Lung (tissue), 12 donors: ENCODE measurements around the gene TPX2. TPM values are rescaled to one million over a fixed set of nuclear protein-coding genes. Genes with fewer than 3 reads are reported as not detected.

Experiments
- ATAC-seq: fragments of 200-7000 bp; cut with Tn5 transposase; one replicate; pipeline ENCODE4 v1.9.1; 2020; ENCODE audit warnings: moderate number of reproducible peaks; ENCODE audit not compliant: insufficient read depth, low FRiP score
- DNase-seq, 3 donors: peaks; one replicate each; pipeline ENCODE4 v3.0.0-alpha.2; 2013 to 2017
- H3K27ac ChIP-seq, 2 donors: one replicate each; pipeline ENCODE4 v1.5.1; 2013; ENCODE audit warnings: mild to moderate bottlenecking in 2 of 2, moderate library complexity in 2 of 2, control low read depth in 1 of 2, inconsistent platforms in 1 of 2, low read depth in 1 of 2, low read length in 1 of 2
- H3K27me3 ChIP-seq, 3 donors: one replicate each; pipeline ENCODE4 v1.5.1; 2013; ENCODE audit warnings: low read length in 2 of 3; ENCODE audit not compliant: control insufficient read depth in 3 of 3, insufficient read depth in 3 of 3
- H3K36me3 ChIP-seq, 4 donors: one replicate each; pipeline ENCODE4 v1.5.1; 2013; ENCODE audit warnings: low read length in 4 of 4, mild to moderate bottlenecking in 1 of 4, moderate library complexity in 1 of 4; ENCODE audit not compliant: control insufficient read depth in 4 of 4, insufficient read depth in 4 of 4
- H3K4me1 ChIP-seq, 5 donors: one replicate each; pipeline ENCODE4 v1.5.1; 2013; ENCODE audit warnings: low read length in 5 of 5, mild to moderate bottlenecking in 2 of 5, moderate library complexity in 1 of 5; ENCODE audit not compliant: control insufficient read depth in 5 of 5, insufficient read depth in 5 of 5
- H3K4me3 ChIP-seq: one replicate; pipeline ENCODE4 v1.5.1; 2013; ENCODE audit warnings: mild to moderate bottlenecking, control low read depth, moderate library complexity
- H3K9ac ChIP-seq, 2 donors: one replicate each; pipeline ENCODE4 v1.5.1; 2013; ENCODE audit warnings: low read length in 2 of 2, control low read depth in 1 of 2; ENCODE audit not compliant: insufficient read depth in 1 of 2
- H3K9me3 ChIP-seq, 4 donors: one replicate each; pipeline ENCODE4 v1.5.1; 2013; ENCODE audit warnings: low read length in 3 of 4, mild to moderate bottlenecking in 1 of 4, moderate library complexity in 1 of 4; ENCODE audit not compliant: control insufficient read depth in 4 of 4, insufficient read depth in 3 of 4
- WGBS, 2 donors: extraction: QIAGEN DNeasy Blood & Tissue Kit; methylation state at CpG; one replicate each; pipeline ENCODE4 v1.1.7; 2013; 5-methylcytosine and 5-hydroxymethylcytosine counted together
- polyA plus RNA-seq, 2 donors: library from polyadenylated mRNA; stranded (reverse); fragments of 200-250 nt; gene quantifications; one replicate each; pipeline ENCODE4 v1.2.1, GENCODE V29; 2013
- total RNA-seq, 2 donors: library from RNA; depleted of rRNA in 1 of 2; stranded (reverse); fragments of >200 nt in 1 of 2; gene quantifications; one replicate each; pipeline ENCODE4 v1.2.1, GENCODE V29; 2014 to 2021
- TF ChIP-seq, protein P1 (sequence below): IDR thresholded peaks from 2 replicates; pipeline ENCODE4 v1.5.1; 2012; ENCODE audit warnings: mild to moderate bottlenecking; ENCODE audit errors: control extremely low read depth, extremely low read depth
- donor health status: control.
- donor health status: control.
- donor health status: Bipolar disorder and iron deficiency.
- donor health status: healthy.
- donor health status: DM: yes; HTN: yes; CAD: no.

Gene TPX2
- total and polyA plus RNA-seq, 4 donors: 1.6 to 6.5 (median 2.0) TPM

GRCh38 chr20:31774408-31774807 lies 35.3 kb downstream of the TPX2 start:
- Histone ChIP-seq H3K4me3 (no peak overlapping the region), H3K9ac (no peak overlapping the region), H3K4me1 (peaks cover 0 to 3% (median 0%) of the 10 kb centered on the region in 5 donors), H3K27me3 (no peaks in the 10 kb centered on the region), H3K9me3 (no peaks in the 10 kb centered on the region), H3K36me3 (peaks cover 0 to 21% (median 9%) of the 10 kb centered on the region in 4 donors), H3K27ac (no peak overlapping the region)
- TF ChIP-seq, protein P1, sequence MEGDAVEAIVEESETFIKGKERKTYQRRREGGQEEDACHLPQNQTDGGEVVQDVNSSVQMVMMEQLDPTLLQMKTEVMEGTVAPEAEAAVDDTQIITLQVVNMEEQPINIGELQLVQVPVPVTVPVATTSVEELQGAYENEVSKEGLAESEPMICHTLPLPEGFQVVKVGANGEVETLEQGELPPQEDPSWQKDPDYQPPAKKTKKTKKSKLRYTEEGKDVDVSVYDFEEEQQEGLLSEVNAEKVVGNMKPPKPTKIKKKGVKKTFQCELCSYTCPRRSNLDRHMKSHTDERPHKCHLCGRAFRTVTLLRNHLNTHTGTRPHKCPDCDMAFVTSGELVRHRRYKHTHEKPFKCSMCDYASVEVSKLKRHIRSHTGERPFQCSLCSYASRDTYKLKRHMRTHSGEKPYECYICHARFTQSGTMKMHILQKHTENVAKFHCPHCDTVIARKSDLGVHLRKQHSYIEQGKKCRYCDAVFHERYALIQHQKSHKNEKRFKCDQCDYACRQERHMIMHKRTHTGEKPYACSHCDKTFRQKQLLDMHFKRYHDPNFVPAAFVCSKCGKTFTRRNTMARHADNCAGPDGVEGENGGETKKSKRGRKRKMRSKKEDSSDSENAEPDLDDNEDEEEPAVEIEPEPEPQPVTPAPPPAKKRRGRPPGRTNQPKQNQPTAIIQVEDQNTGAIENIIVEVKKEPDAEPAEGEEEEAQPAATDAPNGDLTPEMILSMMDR: no peak
- no peak for DNase-seq
- WGBS, 2 donors: 95 to 100% methylated on average over 1 of the region's 1 CpG
- ATAC-seq: no peak

- Histone ChIP-seq H3K9me3 (no peaks in the 10 kb centered on the region), H3K4me1 (no peaks in the 10 kb centered on the region), H3K9ac (no peak overlapping the region), H3K36me3 (peaks cover 0 to 32% (median 9%) of the 10 kb centered on the region in 4 donors), H3K27ac (no peak overlapping the region), H3K4me3 (no peak overlapping the region), H3K27me3 (no peaks in the 10 kb centered on the region)
- TF ChIP-seq, protein P1: no peak
- WGBS, 2 donors: 97 to 100% methylated on average over 2 of the region's 2 CpGs
- DNase-seq (no peak), ATAC-seq (no peak)
These were observed 41.7 kb downstream of the TPX2 start for GRCh38 chr20:31780839-31781238.

DNA sequence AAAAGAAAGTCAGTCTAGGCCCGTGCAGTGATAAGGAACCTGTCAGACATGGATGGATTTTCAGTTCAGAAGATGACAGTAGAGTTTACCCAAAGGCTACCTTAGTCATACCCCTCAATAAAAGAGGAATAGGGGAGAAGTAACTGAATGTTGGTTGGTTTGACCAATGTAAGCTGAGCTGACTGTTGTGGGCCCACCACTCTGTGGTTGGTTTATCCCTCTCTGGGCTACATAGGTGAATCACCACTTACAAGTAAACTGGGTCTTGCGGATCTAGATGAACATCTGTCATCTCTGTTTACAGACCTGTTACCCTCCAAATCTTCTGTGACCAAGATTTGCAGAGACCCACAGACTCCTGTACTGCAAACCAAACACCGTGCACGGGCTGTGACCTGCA lies 42.9 kb downstream of the TPX2 start:
- ATAC-seq: no peak
- Histone ChIP-seq H3K4me1 (no peaks in the 10 kb centered on the region), H3K9me3 (no peaks in the 10 kb centered on the region), H3K4me3 (no peak overlapping the region), H3K27ac (no peak overlapping the region), H3K36me3 (peaks cover 0 to 38% (median 11%) of the 10 kb centered on the region in 4 donors), H3K9ac (no peak overlapping the region), H3K27me3 (no peaks in the 10 kb centered on the region)
- DNase-seq: no peak
- 97% methylated on average over 4 of the region's 4 CpGs for WGBS, 2 donors
- TF ChIP-seq, protein P1: no peak
